DOHH2 (cell line): ENCODE measurements around the gene OR51L1.

ENCODE experiments used
- H3F3A ChIP-seq: fragments of 200-600 bp; sonication (generic), shearing (Covaris generic); 2 replicates; pipeline ENCODE4 v1.6.0; 2016; ENCODE audit warnings: antibody characterized with exemption, mild to moderate bottlenecking; ENCODE audit not compliant: control insufficient read depth, insufficient read depth
- H3K27ac ChIP-seq: fragments of 200-600 bp; sonication (generic); 2 replicates; pipeline ENCODE4 v1.5.1; 2014; ENCODE audit warnings: low read depth, mild to moderate bottlenecking, low read length, moderate library complexity
- H3K27me3 ChIP-seq: fragments of 200-600 bp; sonication (generic); 2 replicates; pipeline ENCODE4 v1.6.1; 2014; ENCODE audit warnings: mild to moderate bottlenecking, low read length, mixed read lengths; ENCODE audit not compliant: control insufficient read depth
- H3K36me3 ChIP-seq: fragments of 200-600 bp; sonication (generic); 2 replicates; pipeline ENCODE4 v1.6.1; 2014; ENCODE audit warnings: mild to moderate bottlenecking, low read length, moderate library complexity, mixed read lengths; ENCODE audit not compliant: control insufficient read depth
- H3K4me1 ChIP-seq: fragments of 200-600 bp; sonication (generic); 2 replicates; pipeline ENCODE4 v1.6.1; 2014; ENCODE audit warnings: mild to moderate bottlenecking, low read length, mixed read lengths; ENCODE audit not compliant: control insufficient read depth
- H3K4me2 ChIP-seq: fragments of 200-600 bp; sonication (generic); 2 replicates; pipeline ENCODE4 v1.6.0; 2014; ENCODE audit warnings: mild to moderate bottlenecking, low read length, moderate library complexity
- H3K4me3 ChIP-seq: fragments of 200-600 bp; sonication (generic); 2 replicates; pipeline ENCODE4 v1.5.1; 2014; ENCODE audit warnings: mild to moderate bottlenecking, low read length, mixed read lengths
- H3K79me2 ChIP-seq: fragments of 200-600 bp; sonication (generic); 2 replicates; pipeline ENCODE4 v1.6.1; 2014; ENCODE audit warnings: mild to moderate bottlenecking, low read length, mixed read lengths; ENCODE audit not compliant: control insufficient read depth
- H3K9me2 ChIP-seq: fragments of 200-600 bp; sonication (generic); replicated peaks from 2 replicates; pipeline ENCODE4 v1.6.1; 2014; ENCODE audit warnings: mild to moderate bottlenecking, low read length, mixed read lengths; ENCODE audit not compliant: control insufficient read depth
- H3K9me3 ChIP-seq: fragments of 200-600 bp; sonication (generic); 2 replicates; pipeline ENCODE4 v1.6.1; 2014; ENCODE audit warnings: antibody characterized with exemption, low read length, mixed read lengths; ENCODE audit not compliant: control insufficient read depth, insufficient read depth
- H4K20me1 ChIP-seq: fragments of 200-600 bp; sonication (generic); 2 replicates; pipeline ENCODE4 v1.6.0; 2014; ENCODE audit warnings: low read depth, mild to moderate bottlenecking, antibody characterized with exemption, low read length, moderate library complexity; ENCODE audit not compliant: control insufficient read depth, insufficient read depth
- CTCF ChIP-seq: fragments of 200-600 bp; sonication (generic); IDR thresholded peaks from one replicate; pipeline ENCODE4 v1.5.1; 2014; ENCODE audit warnings: antibody characterized with exemption, mild to moderate bottlenecking, low read depth, low read length; ENCODE audit not compliant: poor library complexity, severe bottlenecking
- EZH2phosphoT487 ChIP-seq: fragments of 200-600 bp; sonication (generic); IDR thresholded peaks from 2 replicates; pipeline ENCODE4 v1.6.1; 2017; ENCODE audit warnings: borderline replicate concordance, mild to moderate bottlenecking, antibody characterized with exemption, low read length, moderate library complexity, mixed read lengths

Gene OR51L1

GRCh38 chr11:5046226-5046625, 51.6 kb downstream of the OR51L1 start, which contains the start of gene OR52J3:
TSS of gene OR52J3 (plus strand) at chr11:5046526. CDS start at chr11:5046526, 0 bp downstream.
- no peaks in the 10 kb centered on the region for H3K4me1 ChIP-seq
- no peaks in the 10 kb centered on the region for H3K36me3 ChIP-seq
- H3K79me2 ChIP-seq, result no peaks in the 10 kb centered on the region
- no peaks in the 10 kb centered on the region for H3K27me3 ChIP-seq
- H3K9me3 ChIP-seq, result no peaks in the 10 kb centered on the region
- TF ChIP-seq EZH2phosphoT487 (no peak), CTCF (no peak)
- H3K4me2 ChIP-seq, result no peak within 1 kb of the TSS
- no peaks in the 10 kb centered on the region for H4K20me1 ChIP-seq
- no peaks in the 10 kb centered on the region for H3F3A ChIP-seq
- no peak within 1 kb of the TSS for H3K27ac ChIP-seq
- no peak within 1 kb of the TSS for H3K4me3 ChIP-seq
- no peaks in the 10 kb centered on the region for H3K9me2 ChIP-seq

- Histone ChIP-seq H4K20me1 (no peaks in the 10 kb centered on the region), H3K9me3 (no peaks in the 10 kb centered on the region), H3K36me3 (no peaks in the 10 kb centered on the region), H3K27me3 (no peaks in the 10 kb centered on the region), H3K4me1 (no peaks in the 10 kb centered on the region), H3K79me2 (no peaks in the 10 kb centered on the region), H3K4me2 (no peak overlapping the region), H3K9me2 (no peaks in the 10 kb centered on the region), H3K4me3 (no peak overlapping the region), H3F3A (no peaks in the 10 kb centered on the region), H3K27ac (no peak overlapping the region)
- TF ChIP-seq EZH2phosphoT487 (no peak), CTCF (no peak)
These were observed 52.2 kb downstream of the OR51L1 start for GRCh38 chr11:5046754-5047330.
